ENCODE data around the gene PTGES.

PTGES gene

GRCh38 chr9:129693741-129694140 is 59.1 kb downstream of the PTGES start:
- TF ChIP-seq CTCF (IDR thresholded peaks at IDR 0.05; ENCODE audit: low read depth, low read length, missing control alignments): no peak
- H3K4me3 ChIP-seq (ENCODE audit: low read depth, low read length): no peak overlapping the region
- DNase-seq (ENCODE audit: low read depth): no peak

DNA sequence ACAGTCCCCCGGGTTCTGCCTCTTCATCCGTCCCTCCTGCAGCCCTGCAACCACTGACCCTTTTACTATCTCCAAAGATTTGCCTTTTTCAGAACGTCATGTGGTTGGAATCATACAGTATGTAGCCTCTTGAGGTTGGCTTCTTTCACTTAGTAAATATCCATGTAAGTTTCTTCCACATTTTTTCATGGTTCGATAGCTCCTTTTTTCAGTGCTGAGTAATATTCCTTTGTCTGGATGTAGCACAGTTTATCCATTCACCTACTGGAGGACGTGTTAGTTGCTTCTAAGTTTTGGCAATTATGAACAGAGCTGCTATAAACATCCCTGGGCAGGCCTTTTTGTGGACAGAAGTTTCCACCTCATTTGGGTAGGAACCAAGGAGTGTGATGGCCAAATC is 60.3 kb downstream of the PTGES start:
- no peak for DNase-seq (ENCODE audit: low read depth)
- no peak overlapping the region for H3K4me3 ChIP-seq (ENCODE audit: low read depth, low read length)
- TF ChIP-seq CTCF (IDR thresholded peaks at IDR 0.05; ENCODE audit: low read depth, low read length, missing control alignments): no peak
